ENCODE measurements around the gene IGFBP4. TPM values are rescaled to one million over a fixed set of nuclear protein-coding genes. Genes with fewer than 3 reads are reported as not detected.

The IGFBP4 gene
- total RNA-seq, 2 donors from 2014 or later, result 47.1 to 58.4 TPM

- H3K4me3 Mint-ChIP-seq, result no peak overlapping the region
- no peak for ATAC-seq (replicated peaks in 1 of 2)
- H3K9me3 Mint-ChIP-seq, result no peaks in the 10 kb centered on the region
- no peak for DNase-seq
- peaks cover 23% of the 10 kb centered on the region for H3K4me1 Mint-ChIP-seq (ENCODE audit: low read depth)
- H3K27ac Mint-ChIP-seq, result no peak overlapping the region
- H3K36me3 Mint-ChIP-seq (ENCODE audit: insufficient read depth in 2 of 2), result no peaks in the 10 kb centered on the region
- H3K27me3 Mint-ChIP-seq (ENCODE audit: low read depth), result peaks cover 15% of the 10 kb centered on the region
Observed at GRCh38 chr17:40437095-40437732, 6.0 kb upstream of the IGFBP4 start.

- no peak overlapping the region for H3K27ac Mint-ChIP-seq
- peaks cover 15% of the 10 kb centered on the region for H3K27me3 Mint-ChIP-seq (ENCODE audit: low read depth)
- ATAC-seq (replicated peaks in 1 of 2), result no peak
- H3K36me3 Mint-ChIP-seq (ENCODE audit: insufficient read depth in 2 of 2), result peaks cover 3% of the 10 kb centered on the region in 2 donors
- H3K4me1 Mint-ChIP-seq (ENCODE audit: low read depth), result peaks cover 25% of the 10 kb centered on the region
- no peak overlapping the region for H3K4me3 Mint-ChIP-seq
- no peak for DNase-seq
- H3K9me3 Mint-ChIP-seq, result no peaks in the 10 kb centered on the region
Observed at GRCh38 chr17:40440166-40440565, 3.1 kb upstream of the IGFBP4 start.

- H3K9me3 Mint-ChIP-seq, result no peaks in the 10 kb centered on the region
- DNase-seq (no peak), ATAC-seq (replicated peaks in 1 of 2) (no peak)
- peak overlapping the region; percentile 32 to 36 for H3K4me3 Mint-ChIP-seq
- no peak overlapping the region for H3K27ac Mint-ChIP-seq
- peaks cover 15% of the 10 kb centered on the region for H3K27me3 Mint-ChIP-seq (ENCODE audit: low read depth)
- peaks cover 3% of the 10 kb centered on the region in 2 donors for H3K36me3 Mint-ChIP-seq (ENCODE audit: insufficient read depth in 2 of 2)
- H3K4me1 Mint-ChIP-seq (ENCODE audit: low read depth), result peaks cover 39% of the 10 kb centered on the region
Observed at GRCh38 chr17:40442392-40443195, 656 bp upstream of the IGFBP4 start.

- H3K4me3 Mint-ChIP-seq, result peak overlapping the region; percentile 77 to 78
- no peaks in the 10 kb centered on the region for H3K9me3 Mint-ChIP-seq
- peaks cover 3% of the 10 kb centered on the region in 2 donors for H3K36me3 Mint-ChIP-seq (ENCODE audit: insufficient read depth in 2 of 2)
- DNase-seq (peak in 1 of 2 donors; percentile 33), ATAC-seq (replicated peaks in 1 of 2) (peak; percentile 6 to 10)
- H3K4me1 Mint-ChIP-seq (ENCODE audit: low read depth), result peaks cover 50% of the 10 kb centered on the region
- H3K27me3 Mint-ChIP-seq (ENCODE audit: low read depth), result peaks cover 15% of the 10 kb centered on the region
- H3K27ac Mint-ChIP-seq, result peak overlapping the region; percentile 74
Observed at GRCh38 chr17:40443988-40444899, 994 bp downstream of the IGFBP4 start.

- Mint-ChIP-seq H3K36me3 (ENCODE audit: insufficient read depth in 2 of 2) (peaks cover 3% of the 10 kb centered on the region in 2 donors), H3K27me3 (ENCODE audit: low read depth) (peaks cover 2% of the 10 kb centered on the region), H3K9me3 (no peaks in the 10 kb centered on the region), H3K27ac (no peak overlapping the region), H3K4me3 (peak overlapping the region; percentile 77 to 78), H3K4me1 (ENCODE audit: low read depth) (peaks cover 50% of the 10 kb centered on the region)
- no peak for DNase-seq
- ATAC-seq (replicated peaks in 1 of 2), result no peak
Observed at GRCh38 chr17:40445751-40446468, 2.7 kb downstream of the IGFBP4 start.

GRCh38 chr17:40447148-40447644 lies 3.9 kb downstream of the IGFBP4 start:
- no peaks in the 10 kb centered on the region for H3K9me3 Mint-ChIP-seq
- H3K4me1 Mint-ChIP-seq (ENCODE audit: low read depth), result peaks cover 55% of the 10 kb centered on the region
- H3K27ac Mint-ChIP-seq, result no peak overlapping the region
- ATAC-seq (replicated peaks in 1 of 2) (no peak), DNase-seq (no peak)
- peaks cover 3% of the 10 kb centered on the region in 2 donors for H3K36me3 Mint-ChIP-seq (ENCODE audit: insufficient read depth in 2 of 2)
- no peaks in the 10 kb centered on the region for H3K27me3 Mint-ChIP-seq (ENCODE audit: low read depth)
- H3K4me3 Mint-ChIP-seq, result no peak overlapping the region

GRCh38 chr17:40447806-40448205 lies 4.6 kb downstream of the IGFBP4 start:
- H3K4me3 Mint-ChIP-seq, result peak overlapping the region; percentile 10 to 11
- ATAC-seq (replicated peaks in 1 of 2), result no peak

GRCh38 chr17:40448213-40448638 lies 5.0 kb downstream of the IGFBP4 start:
- Mint-ChIP-seq H3K27ac (no peak overlapping the region), H3K9me3 (no peaks in the 10 kb centered on the region), H3K36me3 (ENCODE audit: insufficient read depth in 2 of 2) (peaks cover 3% of the 10 kb centered on the region in 2 donors), H3K4me3 (peak overlapping the region in 1 of 2 donors; percentile 10), H3K27me3 (ENCODE audit: low read depth) (no peaks in the 10 kb centered on the region), H3K4me1 (ENCODE audit: low read depth) (peaks cover 58% of the 10 kb centered on the region)
- ATAC-seq (replicated peaks in 1 of 2), result no peak
- no peak for DNase-seq

More at GRCh38 chr17:40447806-40448205, 4.6 kb downstream of the IGFBP4 start:
- no peaks in the 10 kb centered on the region for H3K9me3 Mint-ChIP-seq
- H3K36me3 Mint-ChIP-seq (ENCODE audit: insufficient read depth in 2 of 2), result peaks cover 3% of the 10 kb centered on the region in 2 donors
- H3K27me3 Mint-ChIP-seq (ENCODE audit: low read depth), result no peaks in the 10 kb centered on the region
- DNase-seq, result no peak
- peaks cover 56% of the 10 kb centered on the region for H3K4me1 Mint-ChIP-seq (ENCODE audit: low read depth)
- H3K27ac Mint-ChIP-seq, result no peak overlapping the region

GRCh38 chr17:40448639-40449261 lies 5.5 kb downstream of the IGFBP4 start:
- DNase-seq (no peak), ATAC-seq (replicated peaks in 1 of 2) (no peak)
- no peak overlapping the region for H3K27ac Mint-ChIP-seq
- no peaks in the 10 kb centered on the region for H3K9me3 Mint-ChIP-seq
- H3K4me1 Mint-ChIP-seq (ENCODE audit: low read depth), result peaks cover 58% of the 10 kb centered on the region
- no peaks in the 10 kb centered on the region for H3K27me3 Mint-ChIP-seq (ENCODE audit: low read depth)
- no peak overlapping the region for H3K4me3 Mint-ChIP-seq
- peaks cover 3% of the 10 kb centered on the region in 2 donors for H3K36me3 Mint-ChIP-seq (ENCODE audit: insufficient read depth in 2 of 2)

GRCh38 chr17:40450175-40450574 lies 6.9 kb downstream of the IGFBP4 start:
- H3K4me3 Mint-ChIP-seq, result no peak overlapping the region
- H3K27ac Mint-ChIP-seq, result no peak overlapping the region
- no peaks in the 10 kb centered on the region for H3K36me3 Mint-ChIP-seq (ENCODE audit: insufficient read depth in 2 of 2)
- DNase-seq (peak; percentile 46 to 48), ATAC-seq (replicated peaks in 1 of 2) (no peak)
- H3K4me1 Mint-ChIP-seq (ENCODE audit: low read depth), result peaks cover 45% of the 10 kb centered on the region
- no peaks in the 10 kb centered on the region for H3K9me3 Mint-ChIP-seq
- no peaks in the 10 kb centered on the region for H3K27me3 Mint-ChIP-seq (ENCODE audit: low read depth)

GRCh38 chr17:40451420-40451819 lies 8.2 kb downstream of the IGFBP4 start:
- H3K27ac Mint-ChIP-seq, result no peak overlapping the region
- DNase-seq, result no peak
- peaks cover 0 to 4% of the 10 kb centered on the region in 2 donors for H3K36me3 Mint-ChIP-seq (ENCODE audit: insufficient read depth in 2 of 2)
- H3K9me3 Mint-ChIP-seq, result no peaks in the 10 kb centered on the region
- ATAC-seq (replicated peaks in 1 of 2), result no peak
- no peaks in the 10 kb centered on the region for H3K27me3 Mint-ChIP-seq (ENCODE audit: low read depth)
- peaks cover 36% of the 10 kb centered on the region for H3K4me1 Mint-ChIP-seq (ENCODE audit: low read depth)
- no peak overlapping the region for H3K4me3 Mint-ChIP-seq
